ENCODE measurements around the gene MGST2. TPM values are rescaled to one million over a fixed set of nuclear protein-coding genes. Genes with fewer than 3 reads are reported as not detected.
"Not testable (repeated sequence)": the region's sequence is repeated elsewhere in the genome, so short reads cannot be mapped to it uniquely, and the experiment has no call there.

The MGST2 gene
- total and polyA plus RNA-seq, 3 experiments from 2014 or later: 2.6 to 10.9 (median 4.6) TPM

DNA sequence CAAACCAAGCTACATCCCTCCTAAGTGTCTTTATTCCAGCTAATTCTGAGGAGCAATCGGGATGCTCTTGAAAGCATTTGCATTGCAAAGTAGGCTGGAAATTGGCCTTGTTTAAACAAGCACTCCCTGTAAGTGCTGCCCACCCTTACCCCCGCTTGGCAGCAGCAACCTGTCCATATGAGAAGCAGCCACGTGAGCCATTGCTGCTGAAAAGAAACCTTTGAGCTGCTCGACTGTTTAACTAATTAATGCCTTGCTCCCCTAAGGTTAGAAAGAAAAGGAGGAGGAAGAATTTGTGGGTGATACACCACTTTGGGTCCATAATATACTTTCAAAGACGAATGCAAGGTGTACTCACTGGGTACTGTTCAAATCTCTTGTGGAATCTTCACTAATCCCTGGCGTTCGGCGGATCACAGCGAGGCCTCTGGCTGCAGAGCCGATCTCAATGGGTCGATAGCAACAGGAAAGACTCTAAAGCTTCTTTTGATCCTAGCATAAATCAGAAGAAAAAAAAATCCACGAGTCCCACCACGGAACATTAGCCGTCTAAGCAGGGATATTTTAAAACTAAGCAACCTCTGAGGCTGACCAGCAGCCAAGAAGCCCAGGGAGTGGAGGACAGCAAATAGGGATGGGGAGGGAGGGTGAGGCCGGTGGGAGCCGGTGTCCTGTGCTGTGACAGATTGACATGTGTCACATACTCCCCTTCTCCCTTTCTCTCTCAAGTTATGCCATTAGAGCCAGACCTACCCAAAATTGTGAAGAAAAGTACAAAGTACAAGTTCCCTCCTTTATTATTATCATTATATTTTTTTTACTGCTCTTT is 37.2 kb upstream of the MGST2 start:
- H3K9me3 ChIP-seq (ENCODE audit: low read length): no peaks in the 10 kb centered on the region
- no peaks in the 10 kb centered on the region for H3K36me3 ChIP-seq (ENCODE audit: insufficient read depth, low read length)
- Mint-ChIP-seq H3K27me3 (peaks cover 3 to 17% of the 10 kb centered on the region in 2 donors), H3K4me1 (no peaks in the 10 kb centered on the region), H3K36me3 (no peaks in the 10 kb centered on the region), H3K9me3 (no peaks in the 10 kb centered on the region), H3K27ac (no peak overlapping the region), H3K4me3 (no peak overlapping the region)
- DNase-seq: no peak
- no peaks in the 10 kb centered on the region for H3K4me1 ChIP-seq (ENCODE audit: insufficient read depth, low read length)
- H3K27ac ChIP-seq (ENCODE audit: low read depth, low read length): no peak overlapping the region
- H3K4me3 ChIP-seq (ENCODE audit: low read length): no peak overlapping the region
- ChIA-PET CTCF (interaction anchor here (1.0 kb wide), 2 partner anchors 25 to 29 kb away, joined by 3 read pairs; no protein-coding TSS in a partner anchor), POLR2A (no interaction called here)
- no peaks in the 10 kb centered on the region for H3K27me3 ChIP-seq (ENCODE audit: insufficient read depth, low read length, poor library complexity, severe bottlenecking)

- no peak overlapping the region for H3K27ac ChIP-seq (ENCODE audit: low read depth, low read length)
- H3K4me1 ChIP-seq (ENCODE audit: insufficient read depth, low read length): no peaks in the 10 kb centered on the region
- H3K4me3 Mint-ChIP-seq: no peak overlapping the region
- DNase-seq: no peak
- ChIA-PET CTCF (no interaction called here), POLR2A (no interaction called here)
- no peaks in the 10 kb centered on the region for H3K36me3 ChIP-seq (ENCODE audit: insufficient read depth, low read length)
- H3K4me1 Mint-ChIP-seq: no peaks in the 10 kb centered on the region
- H3K36me3 Mint-ChIP-seq: no peaks in the 10 kb centered on the region
- no peaks in the 10 kb centered on the region for H3K9me3 ChIP-seq (ENCODE audit: low read length)
- H3K27me3 ChIP-seq (ENCODE audit: insufficient read depth, low read length, poor library complexity, severe bottlenecking): no peaks in the 10 kb centered on the region
- H3K27ac Mint-ChIP-seq: no peak overlapping the region
- no peak overlapping the region for H3K4me3 ChIP-seq (ENCODE audit: low read length)
- H3K27me3 Mint-ChIP-seq: peaks cover 5 to 22% of the 10 kb centered on the region in 2 donors
- no peaks in the 10 kb centered on the region for H3K9me3 Mint-ChIP-seq
These were observed 36.0 kb upstream of the MGST2 start for GRCh38 chr4:139629436-139630125.

- Mint-ChIP-seq H3K36me3 (no peaks in the 10 kb centered on the region), H3K27me3 (peaks cover 5 to 26% of the 10 kb centered on the region in 2 donors), H3K4me1 (no peaks in the 10 kb centered on the region), H3K27ac (no peak overlapping the region), H3K4me3 (no peak overlapping the region), H3K9me3 (no peaks in the 10 kb centered on the region)
- Histone ChIP-seq H3K36me3 (ENCODE audit: insufficient read depth, low read length) (no peaks in the 10 kb centered on the region), H3K27ac (ENCODE audit: low read depth, low read length) (no peak overlapping the region), H3K27me3 (ENCODE audit: insufficient read depth, low read length, poor library complexity, severe bottlenecking) (no peaks in the 10 kb centered on the region), H3K4me3 (ENCODE audit: low read length) (no peak overlapping the region), H3K9me3 (ENCODE audit: low read length) (no peaks in the 10 kb centered on the region), H3K4me1 (ENCODE audit: insufficient read depth, low read length) (no peaks in the 10 kb centered on the region)
- POLR2A ChIA-PET: no interaction called here
- CTCF ChIA-PET: no interaction called here
- DNase-seq: no peak
These were observed 35.5 kb upstream of the MGST2 start for GRCh38 chr4:139630126-139630495.

GRCh38 chr4:139630991-139631390 is 34.6 kb upstream of the MGST2 start:
- ChIA-PET POLR2A (no interaction called here), CTCF (no interaction called here)
- Mint-ChIP-seq H3K27ac (no peak overlapping the region), H3K27me3 (peaks cover 3 to 31% of the 10 kb centered on the region in 2 donors), H3K4me1 (no peaks in the 10 kb centered on the region), H3K4me3 (no peak overlapping the region), H3K36me3 (no peaks in the 10 kb centered on the region), H3K9me3 (no peaks in the 10 kb centered on the region)
- no peak overlapping the region for H3K27ac ChIP-seq (ENCODE audit: low read depth, low read length)
- H3K9me3 ChIP-seq (ENCODE audit: low read length): no peaks in the 10 kb centered on the region
- H3K4me1 ChIP-seq (ENCODE audit: insufficient read depth, low read length): no peaks in the 10 kb centered on the region
- H3K36me3 ChIP-seq (ENCODE audit: insufficient read depth, low read length): no peaks in the 10 kb centered on the region
- no peak for DNase-seq
- no peaks in the 10 kb centered on the region for H3K27me3 ChIP-seq (ENCODE audit: insufficient read depth, low read length, poor library complexity, severe bottlenecking)
- no peak overlapping the region for H3K4me3 ChIP-seq (ENCODE audit: low read length)

DNA sequence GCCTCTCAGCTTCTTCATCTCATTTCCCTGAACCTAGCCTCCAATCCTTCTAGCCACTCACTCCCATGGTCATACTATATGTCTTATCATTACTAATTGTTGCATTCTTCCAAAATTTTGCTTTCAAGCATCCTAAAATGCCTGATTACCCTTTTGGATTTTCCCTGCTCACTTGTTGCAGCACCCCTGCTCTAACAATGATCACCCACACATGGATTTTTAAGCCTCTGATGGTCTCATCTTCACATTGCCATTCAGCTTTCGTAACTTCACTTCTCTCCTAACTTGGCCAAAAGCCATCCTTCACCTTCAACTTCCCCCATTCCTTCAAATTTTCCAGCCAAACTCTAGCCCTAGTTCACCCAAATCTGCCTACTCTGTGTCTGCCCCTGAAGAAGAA is 33.8 kb upstream of the MGST2 start:
- H3K27ac Mint-ChIP-seq: no peak overlapping the region
- no peaks in the 10 kb centered on the region for H3K4me1 Mint-ChIP-seq
- no peak overlapping the region for H3K4me3 Mint-ChIP-seq
- Histone ChIP-seq H3K9me3 (ENCODE audit: low read length) (no peaks in the 10 kb centered on the region), H3K27me3 (ENCODE audit: insufficient read depth, low read length, poor library complexity, severe bottlenecking) (no peaks in the 10 kb centered on the region), H3K27ac (ENCODE audit: low read depth, low read length) (no peak overlapping the region), H3K4me3 (ENCODE audit: low read length) (no peak overlapping the region), H3K36me3 (ENCODE audit: insufficient read depth, low read length) (no peaks in the 10 kb centered on the region), H3K4me1 (ENCODE audit: insufficient read depth, low read length) (no peaks in the 10 kb centered on the region)
- ChIA-PET POLR2A (no interaction called here), CTCF (no interaction called here)
- H3K36me3 Mint-ChIP-seq: no peaks in the 10 kb centered on the region
- DNase-seq: no peak
- peaks cover 7 to 32% of the 10 kb centered on the region in 2 donors for H3K27me3 Mint-ChIP-seq
- H3K9me3 Mint-ChIP-seq: peaks cover 0 to 6% (median 2%) of the 10 kb centered on the region in 5 donors

DNA sequence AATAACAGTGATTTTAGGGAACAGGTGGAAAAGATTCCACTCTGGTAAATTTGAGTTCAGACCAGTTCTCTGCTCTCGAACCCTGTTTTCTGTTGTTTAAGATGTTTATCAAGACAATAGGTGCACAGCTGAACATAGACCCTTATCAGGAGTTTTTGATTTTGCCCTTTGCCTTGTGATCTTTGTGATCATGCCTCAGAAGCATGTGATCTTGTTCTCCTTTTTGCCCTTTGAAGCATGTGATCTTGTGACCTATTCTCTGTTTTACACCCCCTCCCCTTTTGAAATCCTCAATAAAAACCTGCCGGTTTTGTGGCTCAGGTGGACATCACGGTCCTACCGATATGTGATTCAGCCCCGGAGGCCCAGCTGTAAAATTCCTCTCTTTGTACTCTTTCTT is 32.9 kb upstream of the MGST2 start:
- Mint-ChIP-seq H3K9me3 (peaks cover 2 to 14% (median 8%) of the 10 kb centered on the region in 5 donors), H3K27me3 (peaks cover 7 to 33% of the 10 kb centered on the region in 2 donors)
- CTCF ChIA-PET; H3K27ac Mint-ChIP-seq; H3K27me3 ChIP-seq (ENCODE audit: insufficient read depth, low read length, poor library complexity, severe bottlenecking); H3K4me1 ChIP-seq (ENCODE audit: insufficient read depth, low read length); H3K4me1 Mint-ChIP-seq; POLR2A ChIA-PET; H3K36me3 Mint-ChIP-seq; H3K36me3 ChIP-seq (ENCODE audit: insufficient read depth, low read length); H3K4me3 Mint-ChIP-seq; H3K27ac ChIP-seq (ENCODE audit: low read depth, low read length); H3K4me3 ChIP-seq (ENCODE audit: low read length); H3K9me3 ChIP-seq (ENCODE audit: low read length); DNase-seq: not testable (repeated sequence)

GRCh38 chr4:139633195-139633594 is 32.4 kb upstream of the MGST2 start:
- Histone ChIP-seq H3K9me3 (ENCODE audit: low read length) (no peaks in the 10 kb centered on the region), H3K27me3 (ENCODE audit: insufficient read depth, low read length, poor library complexity, severe bottlenecking) (no peaks in the 10 kb centered on the region), H3K4me3 (ENCODE audit: low read length) (no peak overlapping the region), H3K36me3 (ENCODE audit: insufficient read depth, low read length) (no peaks in the 10 kb centered on the region), H3K27ac (ENCODE audit: low read depth, low read length) (no peak overlapping the region), H3K4me1 (ENCODE audit: insufficient read depth, low read length) (no peaks in the 10 kb centered on the region)
- no peak for DNase-seq
- Mint-ChIP-seq H3K4me1 (no peaks in the 10 kb centered on the region), H3K27me3 (peaks cover 7 to 33% of the 10 kb centered on the region in 2 donors), H3K36me3 (peaks cover 0 to 9% (median 0%) of the 10 kb centered on the region in 3 donors), H3K4me3 (no peak overlapping the region), H3K27ac (no peak overlapping the region), H3K9me3 (peaks cover 2 to 16% (median 12%) of the 10 kb centered on the region in 5 donors)
- ChIA-PET CTCF (no interaction called here), POLR2A (no interaction called here)

- Mint-ChIP-seq H3K9me3 (peaks cover 2 to 20% (median 15%) of the 10 kb centered on the region in 5 donors), H3K27ac (no peak overlapping the region), H3K4me1 (no peaks in the 10 kb centered on the region), H3K4me3 (no peak overlapping the region), H3K36me3 (peaks cover 0 to 11% (median 1%) of the 10 kb centered on the region in 3 donors), H3K27me3 (peaks cover 7 to 33% of the 10 kb centered on the region in 2 donors)
- DNase-seq: no peak
- Histone ChIP-seq H3K27me3 (ENCODE audit: insufficient read depth, low read length, poor library complexity, severe bottlenecking) (no peaks in the 10 kb centered on the region), H3K27ac (ENCODE audit: low read depth, low read length) (no peak overlapping the region), H3K9me3 (ENCODE audit: low read length) (no peaks in the 10 kb centered on the region), H3K4me3 (ENCODE audit: low read length) (no peak overlapping the region), H3K4me1 (ENCODE audit: insufficient read depth, low read length) (no peaks in the 10 kb centered on the region), H3K36me3 (ENCODE audit: insufficient read depth, low read length) (no peaks in the 10 kb centered on the region)
- ChIA-PET POLR2A (no interaction called here), CTCF (no interaction called here)
These were observed 32.0 kb upstream of the MGST2 start for GRCh38 chr4:139633661-139634060.

All from CD8-positive, alpha-beta memory T cell (primary cell).